Ascending aorta (tissue), 2 donors: Measurements from ENCODE around the gene TRPT1. TPM values are rescaled to one million over a fixed set of nuclear protein-coding genes. Genes with fewer than 3 reads are reported as not detected.
A peak's percentile ranks its signal among the peaks of the same experiment; 100 is the strongest.

Source experiments
- DNase-seq, 2 donors: peaks; one replicate each; pipeline ENCODE4 v3.0.0-alpha.2; 2019; ENCODE audit warnings: low spot score in 2 of 2
- H3K27ac ChIP-seq, 2 donors: fragments of 200-600 bp; sonication (generic); one replicate each; pipeline ENCODE4 v1.5.1; 2016 to 2017; ENCODE audit warnings: mild to moderate bottlenecking in 1 of 2
- H3K27me3 ChIP-seq: fragments of 200-600 bp; sonication (generic); one replicate; pipeline ENCODE4 v1.5.1; 2017
- H3K36me3 ChIP-seq, 2 donors: fragments of 200-600 bp; sonication (generic); one replicate each; pipeline ENCODE4 v1.5.1; 2016
- H3K4me1 ChIP-seq, 2 donors: fragments of 200-600 bp; sonication (generic); one replicate each; pipeline ENCODE4 v1.5.1; 2016 to 2017; ENCODE audit warnings: mild to moderate bottlenecking in 1 of 2
- H3K4me3 ChIP-seq, 2 donors: fragments of 200-600 bp; sonication (generic); one replicate each; pipeline ENCODE4 v1.5.1; 2016 to 2017; ENCODE audit warnings: mild to moderate bottlenecking in 1 of 2
- H3K9me3 ChIP-seq, 2 donors: fragments of 200-600 bp; sonication (generic); one replicate each; pipeline ENCODE4 v1.5.1; 2016
- intact Hi-C: fragments of 100-400 bp; cut with DNase I; formaldehyde crosslinking; loops from one replicate; pipeline ENCODE4 v1.15.1; 2023
- total RNA-seq: library from RNA; depleted of rRNA; stranded (reverse); fragments of >200 nt; gene quantifications from one replicate; pipeline ENCODE4 v1.1.0, GENCODE V29; 2016
- TF ChIP-seq, protein P1 (sequence below), 3 experiments: fragments of 200-600 bp in 2 of 3; fragments of 450-650 bp in 1 of 3; sonication (generic) in 2 of 3; IDR thresholded peaks; one replicate each; pipeline ENCODE4 v1.5.1; 2016 to 2019; ENCODE audit warnings: antibody characterized with exemption in 3 of 3, mild to moderate bottlenecking in 1 of 3, moderate library complexity in 1 of 3

The TRPT1 gene
- total RNA-seq, 1 donor from 2014 or later = 224 TPM

- TF ChIP-seq, protein P1, sequence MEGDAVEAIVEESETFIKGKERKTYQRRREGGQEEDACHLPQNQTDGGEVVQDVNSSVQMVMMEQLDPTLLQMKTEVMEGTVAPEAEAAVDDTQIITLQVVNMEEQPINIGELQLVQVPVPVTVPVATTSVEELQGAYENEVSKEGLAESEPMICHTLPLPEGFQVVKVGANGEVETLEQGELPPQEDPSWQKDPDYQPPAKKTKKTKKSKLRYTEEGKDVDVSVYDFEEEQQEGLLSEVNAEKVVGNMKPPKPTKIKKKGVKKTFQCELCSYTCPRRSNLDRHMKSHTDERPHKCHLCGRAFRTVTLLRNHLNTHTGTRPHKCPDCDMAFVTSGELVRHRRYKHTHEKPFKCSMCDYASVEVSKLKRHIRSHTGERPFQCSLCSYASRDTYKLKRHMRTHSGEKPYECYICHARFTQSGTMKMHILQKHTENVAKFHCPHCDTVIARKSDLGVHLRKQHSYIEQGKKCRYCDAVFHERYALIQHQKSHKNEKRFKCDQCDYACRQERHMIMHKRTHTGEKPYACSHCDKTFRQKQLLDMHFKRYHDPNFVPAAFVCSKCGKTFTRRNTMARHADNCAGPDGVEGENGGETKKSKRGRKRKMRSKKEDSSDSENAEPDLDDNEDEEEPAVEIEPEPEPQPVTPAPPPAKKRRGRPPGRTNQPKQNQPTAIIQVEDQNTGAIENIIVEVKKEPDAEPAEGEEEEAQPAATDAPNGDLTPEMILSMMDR (IDR thresholded peaks at IDR 0.05) = no peak
- Histone ChIP-seq H3K27ac (peak overlapping the region; percentile 48 to 66), H3K4me1 (no peaks in the 10 kb centered on the region), H3K36me3 (peaks cover 20 to 25% of the 10 kb centered on the region in 2 donors), H3K4me3 (peak overlapping the region; percentile 24 to 50), H3K27me3 (no peaks in the 10 kb centered on the region), H3K9me3 (no peaks in the 10 kb centered on the region)
- DNase-seq = no peak
- intact Hi-C loops = no loop called here
Measured at GRCh38 chr11:64208086-64208795, 17.7 kb downstream of the TRPT1 start.

DNA sequence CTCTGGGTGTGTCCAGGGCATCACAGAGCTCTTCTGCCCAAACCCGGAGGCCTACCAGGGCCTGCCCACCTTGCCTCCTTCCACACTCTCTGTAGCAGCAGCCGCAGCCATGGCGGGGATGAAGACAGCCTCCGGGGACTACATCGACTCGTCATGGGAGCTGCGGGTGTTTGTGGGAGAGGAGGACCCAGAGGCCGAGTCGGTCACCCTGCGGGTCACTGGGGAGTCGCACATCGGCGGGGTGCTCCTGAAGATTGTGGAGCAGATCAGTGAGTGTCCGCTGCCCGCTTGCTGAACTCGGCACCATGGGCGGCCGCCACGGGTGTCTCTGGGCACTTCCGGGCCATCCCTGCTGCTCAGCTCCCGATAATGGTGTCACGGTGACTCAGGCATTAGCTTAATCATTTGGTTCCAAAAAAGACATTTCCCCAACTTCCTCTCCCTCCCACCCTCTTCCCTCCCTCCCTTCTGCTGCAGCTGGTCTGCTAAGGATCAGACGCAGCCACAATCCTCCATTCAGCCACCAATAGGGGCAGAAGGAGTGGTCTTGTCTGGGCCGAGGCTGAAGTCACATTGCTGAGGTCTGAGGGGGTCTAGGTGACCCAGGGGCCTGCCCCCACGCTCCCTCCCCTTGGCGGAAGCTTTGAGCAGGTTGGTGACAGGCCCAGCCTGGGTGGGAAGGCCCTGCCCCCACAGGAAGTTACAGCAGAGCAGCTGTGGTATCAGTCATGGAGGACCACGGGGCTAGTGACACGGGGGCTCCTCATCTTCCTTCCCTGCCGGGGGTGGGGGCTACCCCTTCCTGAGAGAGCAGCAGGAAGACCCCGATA lies 18.5 kb downstream of the TRPT1 start:
- Histone ChIP-seq H3K27ac (peak overlapping the region; percentile 48 to 66), H3K4me1 (no peaks in the 10 kb centered on the region), H3K27me3 (no peaks in the 10 kb centered on the region), H3K4me3 (peak overlapping the region; percentile 24 to 50), H3K36me3 (peaks cover 27 to 33% of the 10 kb centered on the region in 2 donors), H3K9me3 (no peaks in the 10 kb centered on the region)
- TF ChIP-seq, protein P1 (IDR thresholded peaks at IDR 0.05) = no peak
- intact Hi-C loops = no loop called here
- DNase-seq = peak; percentile 50 to 81

GRCh38 chr11:64206457-64207255 lies 19.3 kb downstream of the TRPT1 start, which contains the start of gene FERMT3:
Gene FERMT3 (plus strand): TSS chr11:64206721. CDS start chr11:64207365, 644 bp downstream.
- Histone ChIP-seq H3K4me3 (peak within 1 kb of the TSS; percentile 24 to 50), H3K4me1 (no peaks in the 10 kb centered on the region), H3K27me3 (no peaks in the 10 kb centered on the region), H3K9me3 (no peaks in the 10 kb centered on the region), H3K36me3 (peaks cover 35 to 37% of the 10 kb centered on the region in 2 donors), H3K27ac (peak within 1 kb of the TSS; percentile 48 to 66)
- DNase-seq = peak; percentile 39 to 81
- intact Hi-C loops = no loop called here
- TF ChIP-seq, protein P1 (IDR thresholded peaks at IDR 0.05) = no peak

- Histone ChIP-seq H3K9me3 (no peaks in the 10 kb centered on the region), H3K36me3 (peaks cover 53 to 55% of the 10 kb centered on the region in 2 donors), H3K4me3 (no peak overlapping the region), H3K27ac (no peak overlapping the region), H3K27me3 (no peaks in the 10 kb centered on the region), H3K4me1 (no peaks in the 10 kb centered on the region)
- peak; percentile 44 to 91 for DNase-seq
- intact Hi-C loops = loop anchor here (1.0 kb wide), 1 partner anchor 100 kb away; no protein-coding TSS in a partner anchor
- TF ChIP-seq, protein P1 (IDR thresholded peaks at IDR 0.05) = peak; percentile 72 to 82 (median 79)
Measured at GRCh38 chr11:64204464-64204989, 21.5 kb downstream of the TRPT1 start.

GRCh38 chr11:64204080-64204440 lies 21.9 kb downstream of the TRPT1 start:
- no peak for DNase-seq
- intact Hi-C loops = loop anchor here (1.0 kb wide), 1 partner anchor 100 kb away; no protein-coding TSS in a partner anchor
- Histone ChIP-seq H3K9me3 (no peaks in the 10 kb centered on the region), H3K27ac (no peak overlapping the region), H3K27me3 (no peaks in the 10 kb centered on the region), H3K36me3 (peaks cover 56% of the 10 kb centered on the region in 2 donors), H3K4me3 (no peak overlapping the region), H3K4me1 (no peaks in the 10 kb centered on the region)
- TF ChIP-seq, protein P1 (IDR thresholded peaks at IDR 0.05) = no peak
